H9 (cell line): ENCODE data around the gene FAM149A. TPM values are rescaled to one million over a fixed set of nuclear protein-coding genes. Genes with fewer than 3 reads are reported as not detected.

Experiments used
- DNase-seq: peaks from one replicate; pipeline ENCODE4 v3.0.0-alpha.2; 2017
- H2AFZ ChIP-seq: one replicate; pipeline ENCODE4 v1.6.1; 2013; ENCODE audit warnings: mild to moderate bottlenecking, low read length, control low read depth, moderate library complexity
- H2AK5ac ChIP-seq: 2 replicates; pipeline ENCODE4 v1.6.1; 2013; ENCODE audit warnings: low read length, control low read depth, mixed read lengths; ENCODE audit not compliant: insufficient read length
- H2BK120ac ChIP-seq: one replicate; pipeline ENCODE4 v1.6.1; 2013; ENCODE audit warnings: low read depth, mild to moderate bottlenecking, low read length, control low read depth, inconsistent platforms; ENCODE audit not compliant: poor library complexity, severe bottlenecking
- H2BK12ac ChIP-seq: 2 replicates; pipeline ENCODE4 v1.6.1; 2013; ENCODE audit warnings: low read length, control low read depth, mixed read lengths, low read depth; ENCODE audit not compliant: insufficient read length
- H2BK15ac ChIP-seq: 2 replicates; pipeline ENCODE4 v1.6.1; 2013; ENCODE audit warnings: low read depth, low read length, control low read depth
- H2BK20ac ChIP-seq: one replicate; pipeline ENCODE4 v1.6.1; 2013; ENCODE audit warnings: low read depth, mild to moderate bottlenecking, low read length, control low read depth, inconsistent platforms; ENCODE audit not compliant: poor library complexity, severe bottlenecking
- H2BK5ac ChIP-seq: 2 replicates; pipeline ENCODE4 v1.6.1; 2013; ENCODE audit warnings: low read length, control low read depth, mixed read lengths; ENCODE audit not compliant: insufficient read length
- H3K14ac ChIP-seq: 2 replicates; pipeline ENCODE4 v1.6.1; 2013; ENCODE audit warnings: low read length, control low read depth; ENCODE audit not compliant: insufficient read depth
- H3K18ac ChIP-seq: 2 replicates; pipeline ENCODE4 v1.6.1; 2013; ENCODE audit warnings: low read depth, mild to moderate bottlenecking, mixed read lengths, low read length, control low read depth; ENCODE audit not compliant: insufficient read length
- H3K23ac ChIP-seq: 2 replicates; pipeline ENCODE4 v1.6.1; 2013; ENCODE audit warnings: low read length, control low read depth, mixed read lengths, low read depth; ENCODE audit not compliant: insufficient read length
- H3K23me2 ChIP-seq: 2 replicates; pipeline ENCODE4 v1.6.1; 2013; ENCODE audit warnings: low read depth, mild to moderate bottlenecking, mixed read lengths, low read length, control low read depth; ENCODE audit not compliant: insufficient read length, poor library complexity, severe bottlenecking
- H3K27ac ChIP-seq: 2 replicates; pipeline ENCODE4 v1.5.1; 2013; ENCODE audit warnings: low read length, control low read depth, mixed read lengths, low read depth; ENCODE audit not compliant: insufficient read length
- H3K27me3 ChIP-seq: 2 replicates; pipeline ENCODE4 v1.6.1; 2013; ENCODE audit warnings: low read length, control low read depth, inconsistent platforms; ENCODE audit not compliant: insufficient read depth
- H3K4ac ChIP-seq: 2 replicates; pipeline ENCODE4 v1.6.1; 2013; ENCODE audit warnings: low read depth, mild to moderate bottlenecking, control low read depth, inconsistent platforms, low read length, moderate library complexity
- H3K4me1 ChIP-seq: 2 replicates; pipeline ENCODE4 v1.6.1; 2013; ENCODE audit warnings: low read length, control low read depth, inconsistent platforms; ENCODE audit not compliant: insufficient read depth
- H3K4me2 ChIP-seq: 2 replicates; pipeline ENCODE4 v1.6.1; 2013; ENCODE audit warnings: low read length, control low read depth, mixed read lengths; ENCODE audit not compliant: insufficient read length, insufficient read depth
- H3K56ac ChIP-seq: 2 replicates; pipeline ENCODE4 v1.6.1; 2013; ENCODE audit warnings: low read depth, mild to moderate bottlenecking, mixed read lengths, low read length, control low read depth; ENCODE audit not compliant: insufficient read length
- H3K79me1 ChIP-seq: 2 replicates; pipeline ENCODE4 v1.6.1; 2013; ENCODE audit warnings: low read depth, mild to moderate bottlenecking, moderate library complexity, low read length, control low read depth, inconsistent platforms; ENCODE audit not compliant: insufficient read depth, poor library complexity, severe bottlenecking
- H3K79me2 ChIP-seq: 2 replicates; pipeline ENCODE4 v1.6.1; 2013; ENCODE audit warnings: low read length, control low read depth, inconsistent platforms; ENCODE audit not compliant: insufficient read depth
- H3K9ac ChIP-seq: 2 replicates; pipeline ENCODE4 v1.6.1; 2013; ENCODE audit warnings: low read length, control low read depth, mixed read lengths; ENCODE audit not compliant: insufficient read length; ENCODE audit errors: extremely low read depth
- H3K9me3 ChIP-seq: one replicate; pipeline ENCODE4 v1.6.1; 2013; ENCODE audit warnings: low read depth, low read length, inconsistent platforms; ENCODE audit not compliant: control insufficient read depth
- H3T11ph ChIP-seq: one replicate; pipeline ENCODE4 v1.6.1; 2013; ENCODE audit warnings: mild to moderate bottlenecking, low read length, control low read depth, inconsistent platforms
- H4K20me1 ChIP-seq: one replicate; pipeline ENCODE4 v1.6.1; 2013; ENCODE audit not compliant: control insufficient read depth, insufficient read length, insufficient read depth
- H4K5ac ChIP-seq: 2 replicates; pipeline ENCODE4 v1.6.1; 2013; ENCODE audit warnings: low read depth, mild to moderate bottlenecking, mixed read lengths, low read length, control low read depth; ENCODE audit not compliant: insufficient read length
- H4K8ac ChIP-seq: replicated peaks from 2 replicates; pipeline ENCODE4 v1.6.1; 2013; ENCODE audit warnings: low read length, control low read depth, mixed read lengths, low read depth; ENCODE audit not compliant: insufficient read length
- H4K91ac ChIP-seq: 2 replicates; pipeline ENCODE4 v1.6.1; 2013; ENCODE audit warnings: low read depth, mild to moderate bottlenecking, moderate library complexity, mixed read lengths, low read length, control low read depth; ENCODE audit not compliant: insufficient read length
- H3K27ac Mint-ChIP-seq, 3 experiments: 2 replicates in 2 of 3; 3 replicates in 1 of 3; pipeline ENCODE4 v1.8.0; 2020 to 2021; ENCODE audit warnings: mixed read lengths in 3 of 3, mild to moderate bottlenecking in 1 of 3, moderate library complexity in 1 of 3
- H3K27me3 Mint-ChIP-seq: 2 replicates; pipeline ENCODE4 v1.8.0; 2021; ENCODE audit warnings: low read depth, mild to moderate bottlenecking, moderate library complexity, mixed read lengths
- H3K36me3 Mint-ChIP-seq, 3 experiments: 2 replicates in 2 of 3; 3 replicates in 1 of 3; pipeline ENCODE4 v1.8.0; 2020 to 2021; ENCODE audit warnings: low read depth in 3 of 3, mixed read lengths in 3 of 3; ENCODE audit not compliant: insufficient read depth in 1 of 3
- H3K4me1 Mint-ChIP-seq, 2 experiments: 2 replicates each; pipeline ENCODE4 v1.8.0; 2020; ENCODE audit warnings: mixed read lengths in 2 of 2
- H3K4me3 Mint-ChIP-seq, 2 experiments: 2 replicates in 1 of 2; 3 replicates in 1 of 2; pipeline ENCODE4 v1.8.0; 2020 to 2021; ENCODE audit warnings: mild to moderate bottlenecking in 2 of 2, mixed read lengths in 2 of 2, moderate library complexity in 1 of 2
- H3K9me3 Mint-ChIP-seq, 2 experiments: 2 replicates in 1 of 2; 3 replicates in 1 of 2; pipeline ENCODE4 v1.8.0; 2020; ENCODE audit warnings: mild to moderate bottlenecking in 2 of 2, mixed read lengths in 2 of 2, moderate library complexity in 1 of 2
- WGBS: extraction: QIAGEN DNeasy Blood & Tissue Kit; methylation state at CpG from one replicate; pipeline ENCODE4 v1.1.7; 2013; ENCODE audit warnings: missing lambda C conversion rate, low lambda C conversion rate, mixed read lengths; ENCODE audit not compliant: insufficient read length; ENCODE audit errors: extremely low coverage; 5-methylcytosine and 5-hydroxymethylcytosine counted together
- total RNA-seq: library from RNA; stranded (reverse); gene quantifications from 2 replicates; pipeline ENCODE4 v1.2.1, GENCODE V29; 2021
- TF ChIP-seq, protein P1 (sequence below): fragments of 200-600 bp; sonication (generic); conservative IDR thresholded peaks from 3 replicates; pipeline ENCODE4 v1.8.0; 2021; ENCODE audit warnings: antibody characterized with exemption, mild to moderate bottlenecking

FAM149A gene
- total RNA-seq, 1 experiment from 2014 or later = 5.9 TPM

DNA sequence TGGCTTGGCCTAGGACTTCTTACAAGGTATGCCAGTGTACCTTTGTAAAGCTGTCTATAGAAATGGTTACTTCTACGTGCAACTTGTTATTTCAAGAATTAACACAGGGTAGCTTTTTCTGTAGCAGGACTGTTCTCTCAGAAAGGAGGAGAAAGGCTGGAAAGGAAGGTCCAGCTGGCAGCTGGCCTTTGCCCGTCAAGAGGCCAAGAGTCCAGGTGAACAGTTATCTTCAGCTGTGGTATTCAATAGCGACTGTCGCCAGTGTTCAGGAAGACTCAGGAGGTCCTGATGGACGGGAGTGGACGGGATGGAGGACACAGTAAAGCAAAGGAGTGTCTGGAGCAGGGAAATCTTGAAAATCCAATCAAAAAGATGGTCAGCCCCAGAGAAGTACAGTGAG is 91.6 kb downstream of the FAM149A start:
- Histone ChIP-seq H3K23ac (no peak overlapping the region), H2BK5ac (no peak overlapping the region), H3K9me3 (no peaks in the 10 kb centered on the region), H3K23me2 (peaks cover 4% of the 10 kb centered on the region), H3K14ac (no peak overlapping the region), H3K56ac (no peak overlapping the region), H2BK12ac (no peak overlapping the region), H4K91ac (no peak overlapping the region), H3K18ac (no peak overlapping the region), H2BK120ac (no peak overlapping the region), H3K27me3 (no peaks in the 10 kb centered on the region), H4K20me1 (no peaks in the 10 kb centered on the region), H2AK5ac (no peak overlapping the region), H4K8ac (no peak overlapping the region), H3K27ac (no peak overlapping the region), H3K79me1 (no peaks in the 10 kb centered on the region), H2BK15ac (no peak overlapping the region), H3K4me2 (no peak overlapping the region), H2BK20ac (no peak overlapping the region), H4K5ac (no peak overlapping the region), H2AFZ (no peak overlapping the region), H3K4me1 (no peaks in the 10 kb centered on the region), H3K79me2 (no peaks in the 10 kb centered on the region), H3T11ph (no peak overlapping the region), H3K9ac (no peak overlapping the region), H3K4ac (no peak overlapping the region)
- Mint-ChIP-seq H3K4me1 (peaks cover 14 to 19% of the 10 kb centered on the region in 2 experiments), H3K9me3 (no peaks in the 10 kb centered on the region; a peak in 1 of 5 replicates), H3K36me3 (peaks cover 0 to 4% (median 4%) of the 10 kb centered on the region in 3 experiments; a peak in 4 of 7 replicates), H3K4me3 (no peak overlapping the region), H3K27ac (no peak overlapping the region), H3K27me3 (no peaks in the 10 kb centered on the region; the same call in 1 of the 2 replicates)
- TF ChIP-seq, protein P1, sequence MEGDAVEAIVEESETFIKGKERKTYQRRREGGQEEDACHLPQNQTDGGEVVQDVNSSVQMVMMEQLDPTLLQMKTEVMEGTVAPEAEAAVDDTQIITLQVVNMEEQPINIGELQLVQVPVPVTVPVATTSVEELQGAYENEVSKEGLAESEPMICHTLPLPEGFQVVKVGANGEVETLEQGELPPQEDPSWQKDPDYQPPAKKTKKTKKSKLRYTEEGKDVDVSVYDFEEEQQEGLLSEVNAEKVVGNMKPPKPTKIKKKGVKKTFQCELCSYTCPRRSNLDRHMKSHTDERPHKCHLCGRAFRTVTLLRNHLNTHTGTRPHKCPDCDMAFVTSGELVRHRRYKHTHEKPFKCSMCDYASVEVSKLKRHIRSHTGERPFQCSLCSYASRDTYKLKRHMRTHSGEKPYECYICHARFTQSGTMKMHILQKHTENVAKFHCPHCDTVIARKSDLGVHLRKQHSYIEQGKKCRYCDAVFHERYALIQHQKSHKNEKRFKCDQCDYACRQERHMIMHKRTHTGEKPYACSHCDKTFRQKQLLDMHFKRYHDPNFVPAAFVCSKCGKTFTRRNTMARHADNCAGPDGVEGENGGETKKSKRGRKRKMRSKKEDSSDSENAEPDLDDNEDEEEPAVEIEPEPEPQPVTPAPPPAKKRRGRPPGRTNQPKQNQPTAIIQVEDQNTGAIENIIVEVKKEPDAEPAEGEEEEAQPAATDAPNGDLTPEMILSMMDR = no peak
- no peak for DNase-seq
- no CpG with 5 or more reads among the region's 6 CpGs for WGBS
